Measurements from ENCODE around the gene DCD. TPM values are rescaled to one million over a fixed set of nuclear protein-coding genes. Genes with fewer than 3 reads are reported as not detected.

The DCD gene
- total RNA-seq, 1 donor from 2014 or later: not detected

- DNase-seq (ENCODE audit: low spot score): no peak
These were observed 41.6 kb downstream of the DCD start for GRCh38 chr12:54606556-54606955.

- no peak for DNase-seq (ENCODE audit: low spot score)
These were observed 42.8 kb downstream of the DCD start for GRCh38 chr12:54605138-54605970.

GRCh38 chr12:54604436-54604835, 43.7 kb downstream of the DCD start:
- no peak for DNase-seq (ENCODE audit: low spot score)

GRCh38 chr12:54603872-54604271, 44.3 kb downstream of the DCD start:
- no peak for DNase-seq (ENCODE audit: low spot score)

- peak; percentile 82 for DNase-seq (ENCODE audit: low spot score)
These were observed 44.9 kb downstream of the DCD start for GRCh38 chr12:54603173-54603814.

GRCh38 chr12:54602661-54603060, 45.5 kb downstream of the DCD start:
- no peak for DNase-seq (ENCODE audit: low spot score)

GRCh38 chr12:54601841-54602240, 46.3 kb downstream of the DCD start:
- no peak for DNase-seq (ENCODE audit: low spot score)

- no peak for DNase-seq (ENCODE audit: low spot score)
These were observed 49.2 kb downstream of the DCD start for GRCh38 chr12:54598970-54599369.

GRCh38 chr12:54596526-54596946, 51.6 kb downstream of the DCD start:
- peak; percentile 67 for DNase-seq (ENCODE audit: low spot score)

- DNase-seq (ENCODE audit: low spot score): no peak
These were observed 52.7 kb downstream of the DCD start for GRCh38 chr12:54595471-54595870.

Other genes with a start within 250 kb of the DCD start
- gene ITGA5, start 229.1 kb downstream of the DCD start, total RNA-seq (ENCODE audit: insufficient read depth, low replicate concordance): 251 TPM
- 6.5 TPM for gene GTSF1, start 174.8 kb downstream of the DCD start, total RNA-seq (ENCODE audit: insufficient read depth, low replicate concordance)
- 59.7 TPM for gene NCKAP1L, start 150.6 kb downstream of the DCD start, total RNA-seq (ENCODE audit: insufficient read depth, low replicate concordance)
- 1.9 TPM for gene PDE1B, start 98.8 kb downstream of the DCD start, total RNA-seq (ENCODE audit: insufficient read depth, low replicate concordance)
- 2.9 TPM for gene PPP1R1A, start 59.7 kb downstream of the DCD start, total RNA-seq (ENCODE audit: insufficient read depth, low replicate concordance)
- gene LACRT, start 13.5 kb downstream of the DCD start, total RNA-seq (ENCODE audit: insufficient read depth, low replicate concordance): not detected
- not detected for gene MUCL1, start 206.2 kb upstream of the DCD start, total RNA-seq (ENCODE audit: insufficient read depth, low replicate concordance)